NK-92 (cell line): ENCODE results near the gene SLC23A2.
"Not testable (repeated sequence)": the region's sequence is repeated elsewhere in the genome, so short reads cannot be mapped to it uniquely, and the experiment has no call there.

Experiments
- DNase-seq: peaks from one replicate; lab custom pipeline; 2025; ENCODE audit not compliant: unreplicated experiment; lab: John Stamatoyannopoulos, UW

The SLC23A2 gene

DNA sequence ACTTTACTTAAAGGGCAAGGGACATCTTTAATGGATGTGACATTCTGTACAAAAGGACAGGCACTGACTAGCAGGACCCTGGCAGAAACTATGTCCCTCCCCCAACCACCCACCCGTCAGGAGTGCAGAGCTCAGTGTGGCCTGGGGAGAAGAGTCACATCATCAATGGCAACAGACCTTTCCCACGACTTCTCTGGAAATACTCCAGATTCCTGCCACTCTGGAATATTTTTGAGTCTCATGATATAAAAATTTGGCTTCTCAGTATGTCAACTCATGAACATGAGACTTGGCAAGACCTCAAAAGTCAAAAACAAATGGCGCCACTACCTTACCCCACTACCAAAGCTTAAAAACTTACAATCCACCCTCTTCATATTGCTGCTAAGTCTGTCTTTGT, 118.3 kb downstream of the SLC23A2 start:
- no peak for DNase-seq

DNA sequence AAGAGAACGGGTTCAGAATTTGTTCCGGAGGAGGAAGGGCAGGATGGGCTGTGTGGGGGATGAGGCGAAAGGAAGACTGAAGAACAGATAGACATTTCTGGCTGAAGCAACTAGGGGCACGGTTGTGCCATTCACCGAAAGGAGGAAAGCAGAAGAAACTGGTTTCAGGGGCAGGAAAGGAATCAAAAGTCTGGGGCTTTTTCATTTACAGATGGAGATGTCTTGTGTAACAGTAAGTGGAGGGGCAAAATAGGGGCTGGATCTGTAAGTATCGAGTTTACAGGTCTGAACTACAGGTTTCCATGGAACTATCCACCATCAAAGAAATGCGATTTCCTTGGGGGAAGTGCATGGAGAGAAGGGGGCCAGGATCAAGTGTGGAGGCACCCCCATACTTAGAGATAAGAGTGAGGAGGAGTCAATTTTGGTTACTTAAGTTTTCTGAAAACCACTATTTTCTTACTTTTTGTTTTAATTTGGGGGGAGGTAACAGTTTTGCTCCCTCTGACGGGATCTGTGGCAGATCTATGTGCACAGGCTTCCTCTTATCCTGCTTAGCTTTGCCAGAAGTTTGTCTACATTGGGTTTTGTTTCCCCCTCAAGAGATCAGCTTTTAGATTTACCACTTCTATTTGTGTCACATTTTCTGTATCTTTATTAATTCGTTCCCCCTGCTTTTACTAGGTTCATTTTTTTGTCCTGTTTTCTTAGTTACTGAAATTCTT, 120.1 kb downstream of the SLC23A2 start:
- no peak for DNase-seq

DNA sequence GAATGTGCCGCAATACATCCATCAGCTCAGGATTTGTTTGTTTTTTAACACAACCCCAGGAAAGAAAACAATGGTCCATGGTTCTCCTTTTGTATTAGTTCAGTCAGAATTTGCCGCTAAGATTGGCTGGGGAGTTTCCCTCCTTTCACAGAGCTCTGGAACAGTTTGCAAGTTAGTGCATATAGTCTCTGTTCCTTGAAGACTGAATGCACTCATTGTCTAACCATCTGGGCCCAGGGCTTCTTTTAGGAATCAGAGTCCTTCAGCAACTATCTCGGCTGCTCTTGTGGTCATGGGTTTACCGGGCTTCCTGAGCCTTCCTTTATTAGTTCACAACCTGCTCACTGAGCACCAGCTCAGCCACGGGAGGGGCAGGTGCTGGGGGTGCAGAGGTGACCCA, 121.3 kb downstream of the SLC23A2 start:
- DNase-seq = no peak

DNA sequence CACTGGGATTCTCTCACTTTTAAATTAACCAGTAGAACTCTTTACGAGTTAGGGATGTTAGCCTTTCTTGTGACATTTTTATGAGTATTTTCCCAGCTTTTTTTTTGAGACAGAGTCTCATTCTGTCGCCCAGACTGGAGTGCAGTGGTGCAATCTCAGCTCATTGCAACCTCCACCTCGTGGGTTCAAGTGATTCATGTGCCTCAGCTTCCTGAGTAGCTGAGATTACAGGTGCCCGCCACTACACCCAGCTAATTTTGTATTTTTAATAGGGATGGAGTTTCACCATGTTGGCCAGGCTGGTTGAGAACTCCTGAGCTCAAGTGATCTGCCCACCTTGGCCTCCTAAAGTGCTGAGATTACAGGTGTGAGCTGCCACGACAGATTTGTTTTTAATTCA, 123.2 kb downstream of the SLC23A2 start:
- DNase-seq = not testable (repeated sequence)

DNA sequence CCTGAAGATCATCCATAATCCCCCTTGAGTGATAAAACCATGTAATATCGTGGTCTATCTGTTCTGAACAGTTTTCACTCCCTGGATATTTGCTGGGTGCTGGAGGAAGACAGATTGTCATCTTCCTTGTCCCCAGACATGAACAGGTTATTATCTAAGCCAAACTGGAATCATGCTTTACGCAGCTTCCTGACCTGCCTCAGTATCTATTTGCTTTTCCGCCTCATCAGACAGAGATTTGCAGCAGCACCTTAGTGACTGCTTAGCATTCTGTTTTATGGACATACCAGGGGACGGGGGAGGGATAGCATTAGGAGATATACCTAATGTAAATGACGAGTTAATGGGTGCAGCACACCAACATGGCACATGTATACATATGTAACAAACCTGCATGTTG, 124.6 kb downstream of the SLC23A2 start:
- no peak for DNase-seq

DNA sequence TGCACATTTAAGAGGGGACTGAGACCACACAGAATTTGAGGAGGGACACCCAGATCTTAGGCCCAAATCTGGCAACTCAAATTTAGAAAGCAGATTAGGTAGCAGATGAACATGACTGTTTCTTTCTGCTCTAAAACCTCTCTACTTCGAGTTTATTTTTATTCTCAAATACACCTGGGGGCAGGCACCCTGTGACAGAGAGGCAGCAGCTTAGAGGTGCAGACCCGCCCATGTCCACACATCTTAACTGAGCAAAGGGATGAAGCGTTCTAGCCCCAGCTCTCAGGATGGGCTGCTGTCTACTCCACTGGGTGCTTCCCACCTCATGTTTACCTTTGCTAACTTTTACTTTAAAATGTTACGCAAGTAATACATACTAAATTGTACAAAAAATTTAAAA, 125.0 kb downstream of the SLC23A2 start:
- DNase-seq = no peak

DNA sequence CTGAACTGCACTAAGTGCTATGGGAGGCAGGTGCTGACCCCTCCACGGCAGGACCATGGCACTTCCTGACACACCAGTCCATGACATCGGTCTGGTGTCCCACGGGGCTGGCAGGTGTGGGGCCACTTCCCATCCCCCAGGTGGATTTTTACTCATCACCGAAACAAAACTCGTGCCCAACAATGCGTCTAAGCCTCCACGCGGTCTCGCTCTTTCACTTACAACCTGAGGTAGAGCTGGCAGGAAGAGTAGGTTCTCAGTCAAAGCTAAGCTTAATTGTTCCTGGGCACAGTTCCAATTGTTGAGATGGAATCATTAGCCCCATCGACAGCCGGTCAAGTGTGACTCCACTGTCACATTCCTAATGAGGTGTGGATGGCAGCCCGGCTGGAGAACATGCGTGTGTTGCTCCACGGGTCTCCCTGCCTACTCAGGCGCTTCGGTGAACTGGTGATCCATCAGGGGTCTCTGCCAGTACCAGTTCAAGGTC, 125.7 kb downstream of the SLC23A2 start:
- no peak for DNase-seq

DNA sequence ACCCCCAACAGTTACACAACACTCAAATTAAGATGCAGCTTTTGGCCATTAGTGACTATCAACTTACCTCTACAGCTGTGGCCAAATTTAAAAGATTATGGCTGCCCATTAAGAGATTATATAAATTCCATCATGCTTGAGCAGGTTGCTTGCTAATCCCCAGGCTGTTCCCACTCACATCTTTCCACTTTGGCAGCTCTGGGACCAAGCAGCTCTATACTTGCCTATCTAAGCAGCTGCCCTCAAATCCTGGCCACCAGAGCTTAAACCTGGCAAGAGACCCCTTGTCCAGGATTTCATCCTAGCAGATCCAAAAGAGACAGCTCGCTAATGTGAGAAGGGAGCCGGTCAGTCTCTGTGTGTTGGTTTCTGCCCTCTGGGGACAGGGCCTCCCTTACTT, 127.9 kb downstream of the SLC23A2 start:
- no peak for DNase-seq

DNA sequence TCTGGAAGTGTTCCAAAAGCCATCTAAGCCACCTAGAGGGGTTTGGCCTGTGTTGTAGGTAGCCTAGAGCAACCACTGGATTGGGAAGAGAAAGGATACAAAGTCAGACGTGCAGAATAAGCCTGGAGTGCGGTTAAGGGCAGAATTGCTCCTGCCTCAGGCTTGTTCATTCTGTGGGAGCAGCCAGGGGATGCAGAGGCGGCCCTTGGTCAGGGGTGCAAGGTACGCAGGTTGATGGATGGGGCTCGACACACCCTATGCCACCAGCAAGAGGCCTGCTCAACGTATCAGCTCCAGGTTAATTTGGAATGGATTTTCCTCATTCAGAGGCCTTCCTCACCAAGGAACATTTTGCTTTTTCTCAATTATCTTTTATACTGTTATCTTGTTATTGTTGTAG, 129.8 kb downstream of the SLC23A2 start:
- DNase-seq = no peak

DNA sequence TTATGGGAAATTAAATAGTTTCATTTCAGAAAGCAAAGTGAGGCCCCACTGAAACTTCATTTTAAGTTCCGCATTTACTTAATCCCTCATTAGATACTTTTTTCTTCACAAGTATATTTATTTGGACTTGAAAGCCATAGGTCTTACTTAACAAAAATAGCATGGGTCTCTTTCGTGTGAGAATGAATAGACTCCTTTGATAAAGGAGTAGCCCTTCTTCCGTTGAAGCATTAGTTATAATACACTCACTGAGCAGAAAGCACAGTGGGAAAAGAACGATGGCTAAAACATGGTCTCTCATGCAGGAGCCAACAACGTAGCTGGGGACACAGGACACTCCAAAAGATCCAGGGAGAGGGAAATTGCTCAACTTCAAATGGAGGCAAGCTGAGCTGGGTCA, 130.4 kb downstream of the SLC23A2 start:
- DNase-seq = no peak

DNA sequence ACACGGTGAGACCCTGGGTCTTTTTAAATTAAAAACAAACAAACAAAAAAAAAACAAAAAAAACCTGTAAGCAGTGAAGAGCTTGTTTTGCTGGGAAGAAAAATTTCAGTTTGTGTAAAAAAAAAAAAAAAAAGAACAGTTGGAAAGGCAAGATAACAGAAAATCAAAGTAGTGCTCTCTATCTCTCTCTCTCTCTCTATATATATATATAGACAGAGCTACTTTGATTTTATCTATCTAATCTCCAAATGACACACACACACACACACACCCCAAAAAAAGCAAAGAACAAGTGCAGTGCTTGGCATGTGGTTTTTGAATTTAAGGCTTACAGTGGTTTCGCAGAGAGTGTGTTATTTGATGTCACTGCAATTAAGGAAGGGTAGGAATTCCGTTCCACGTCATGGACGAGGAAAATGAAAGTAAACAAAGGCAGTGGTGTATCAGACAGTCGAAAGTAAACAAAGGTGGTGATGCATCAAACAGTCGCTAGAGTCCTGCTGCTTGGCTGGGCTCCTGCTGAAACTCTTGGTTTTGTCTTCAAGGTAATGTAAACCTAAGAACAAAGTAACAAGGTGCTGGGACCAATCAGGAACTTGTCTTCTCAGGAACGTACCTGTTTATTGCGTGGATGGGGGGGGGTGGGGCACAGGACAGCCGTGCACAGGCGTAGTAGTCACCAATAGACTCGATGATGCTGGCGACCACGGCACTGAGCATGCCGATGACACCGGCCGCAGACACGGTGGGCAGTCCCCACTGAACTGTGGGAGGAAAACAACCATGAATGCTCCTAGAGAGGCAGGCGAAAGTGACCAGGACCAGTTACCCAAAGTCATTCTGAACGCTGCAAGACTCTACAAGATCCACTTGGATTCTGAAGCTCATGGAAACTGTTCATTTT, 131.8 kb downstream of the SLC23A2 start:
- DNase-seq = no peak

DNA sequence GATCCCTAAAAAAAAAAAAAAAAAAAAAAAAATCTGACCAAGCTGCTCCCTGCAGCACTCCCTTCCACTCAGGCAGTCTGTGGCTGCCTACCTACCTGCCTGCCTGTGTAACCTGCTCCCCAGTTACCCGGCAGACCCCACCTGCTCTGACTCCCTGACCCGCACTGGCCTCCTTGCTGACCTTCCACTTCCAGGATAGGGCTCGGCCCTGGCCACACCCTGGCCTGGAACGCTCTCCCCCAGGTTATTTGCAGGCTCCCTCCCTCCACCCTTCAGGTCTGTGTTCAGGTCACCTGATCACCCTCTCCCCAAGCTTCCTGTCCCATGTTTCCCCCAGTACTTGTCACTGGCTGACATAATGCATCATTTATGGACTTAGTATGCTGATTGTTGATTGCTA, 134.3 kb downstream of the SLC23A2 start:
- DNase-seq = no peak

DNA sequence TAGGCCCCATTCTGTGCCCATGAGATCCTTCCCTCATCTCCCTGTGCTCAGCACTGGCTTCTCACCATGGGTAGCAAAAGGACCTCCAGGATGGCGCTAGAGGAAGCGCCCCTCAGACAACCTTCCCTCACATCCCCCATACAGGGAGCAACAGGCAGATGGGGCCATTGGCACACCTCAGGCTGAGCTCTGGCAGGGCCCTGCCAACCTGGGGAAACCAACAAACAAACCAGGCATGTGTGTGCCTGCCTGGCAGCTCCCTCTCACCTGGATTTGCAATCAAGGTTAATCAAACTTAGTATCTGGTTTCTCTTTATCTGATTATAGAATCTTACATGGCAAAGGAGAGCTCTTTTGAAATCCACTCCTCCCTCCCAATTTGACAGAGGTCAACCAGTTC, 134.9 kb downstream of the SLC23A2 start:
- DNase-seq = no peak

DNA sequence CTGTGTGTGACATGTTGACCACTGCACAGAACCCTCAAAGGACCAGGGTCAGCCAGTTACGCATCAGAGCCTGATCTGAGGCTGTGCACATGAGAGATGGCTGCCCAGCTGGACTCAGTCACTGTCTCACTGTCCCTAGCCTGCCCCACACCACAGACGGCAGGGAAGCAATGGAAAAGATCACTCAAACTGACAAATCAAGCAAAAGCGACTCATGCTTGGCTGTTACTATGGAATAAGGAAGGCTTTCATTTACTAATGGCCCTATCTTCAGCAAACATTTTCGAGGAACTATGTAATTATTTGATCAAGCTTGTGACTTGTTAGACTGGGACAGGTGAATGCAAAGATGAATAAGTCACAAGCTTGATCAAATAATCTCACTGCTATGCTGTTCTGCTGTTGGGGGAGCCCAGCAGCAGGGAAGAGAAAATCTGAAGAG, 137.0 kb downstream of the SLC23A2 start:
- no peak for DNase-seq

DNA sequence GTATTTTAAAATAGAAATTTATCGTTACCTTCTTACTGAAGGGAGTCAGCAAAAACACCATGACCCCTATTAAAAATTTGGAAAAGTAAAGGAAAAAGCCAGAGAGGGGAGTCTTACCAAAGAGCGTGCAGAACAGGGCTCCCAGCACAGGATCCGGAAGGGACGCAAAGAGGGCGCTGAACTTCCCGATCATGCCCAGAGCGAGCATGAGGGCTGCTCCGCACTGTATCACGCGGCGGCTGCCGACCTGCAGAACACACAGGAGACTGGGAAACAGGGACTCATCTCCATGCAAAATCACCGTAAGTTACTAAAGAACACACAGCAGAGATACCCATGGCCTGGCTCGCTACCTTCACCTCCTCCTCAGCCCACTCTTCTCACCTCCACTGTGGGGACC, 138.6 kb downstream of the SLC23A2 start:
- DNase-seq = no peak

DNA sequence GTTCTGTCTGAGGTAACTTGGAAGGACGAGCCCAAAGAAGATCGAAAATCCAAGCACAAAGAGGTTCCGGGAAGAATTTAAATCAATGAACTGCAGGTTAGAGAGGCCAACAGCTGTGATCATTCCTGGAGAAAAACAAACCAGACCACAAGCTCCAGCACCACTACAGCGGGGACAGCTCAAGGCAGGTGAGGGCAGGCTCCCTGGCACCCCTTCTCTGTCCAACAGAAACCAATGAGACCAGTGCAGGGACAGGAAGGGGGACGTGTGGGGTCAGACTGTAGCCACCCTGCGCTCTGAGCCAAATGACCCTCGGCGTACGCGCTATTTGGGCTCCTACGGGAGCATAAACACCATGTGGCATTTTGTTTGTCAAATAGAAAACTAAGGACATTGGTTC, 139.3 kb downstream of the SLC23A2 start:
- DNase-seq = no peak

DNA sequence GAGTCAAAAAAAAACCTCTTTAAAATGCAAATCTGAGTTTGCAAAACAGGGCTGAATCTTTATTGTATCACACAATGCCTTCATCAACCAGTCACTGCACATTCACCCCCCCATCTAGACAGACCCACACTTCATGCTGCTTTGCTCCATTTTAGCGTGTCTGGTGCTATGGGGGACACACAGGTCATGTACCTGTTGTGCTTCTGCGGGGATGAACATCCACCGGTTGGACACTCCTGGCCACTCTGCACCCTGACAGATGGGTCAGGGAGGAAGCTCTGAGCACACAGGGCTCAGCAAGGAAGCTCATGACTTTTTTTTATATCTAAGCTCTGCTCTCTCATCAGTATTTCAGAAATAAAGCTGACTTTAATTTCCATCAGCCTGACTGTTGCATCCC, 143.3 kb downstream of the SLC23A2 start:
- no peak for DNase-seq

DNA sequence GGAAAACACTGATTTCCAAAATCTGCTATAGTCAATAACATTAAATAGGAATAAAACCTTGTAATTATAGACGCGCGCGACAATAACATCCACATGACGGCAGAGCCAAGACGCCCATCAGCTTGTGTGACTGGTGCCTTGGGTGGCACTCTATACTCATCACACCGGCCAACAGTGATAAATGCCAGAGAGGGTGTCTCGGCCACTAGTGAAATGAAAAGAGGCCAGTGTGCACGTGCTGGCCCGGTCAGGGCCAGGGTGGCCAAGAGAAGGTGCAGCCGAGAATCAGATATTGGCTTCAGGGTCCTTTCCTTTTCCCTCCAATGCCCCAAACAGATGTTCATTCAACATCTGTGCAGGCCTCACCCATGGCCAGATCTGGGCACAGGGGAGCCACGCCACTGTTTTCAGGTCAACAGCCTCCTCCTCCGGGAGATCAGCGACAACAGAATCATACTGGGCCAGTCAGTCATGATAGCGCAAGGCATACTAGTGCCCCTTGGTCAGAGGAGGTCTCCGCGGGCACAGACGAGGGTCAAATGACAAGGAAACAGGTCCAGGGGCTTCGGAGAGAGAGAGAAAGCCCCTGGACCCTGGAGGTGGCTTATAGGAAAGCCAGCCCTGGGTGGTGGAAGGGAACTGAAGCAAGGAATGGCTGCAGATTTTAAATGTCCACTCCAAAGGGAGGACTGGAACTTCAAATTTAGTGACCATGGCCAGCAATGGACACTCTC, 145.1 kb downstream of the SLC23A2 start:
- no peak for DNase-seq

DNA sequence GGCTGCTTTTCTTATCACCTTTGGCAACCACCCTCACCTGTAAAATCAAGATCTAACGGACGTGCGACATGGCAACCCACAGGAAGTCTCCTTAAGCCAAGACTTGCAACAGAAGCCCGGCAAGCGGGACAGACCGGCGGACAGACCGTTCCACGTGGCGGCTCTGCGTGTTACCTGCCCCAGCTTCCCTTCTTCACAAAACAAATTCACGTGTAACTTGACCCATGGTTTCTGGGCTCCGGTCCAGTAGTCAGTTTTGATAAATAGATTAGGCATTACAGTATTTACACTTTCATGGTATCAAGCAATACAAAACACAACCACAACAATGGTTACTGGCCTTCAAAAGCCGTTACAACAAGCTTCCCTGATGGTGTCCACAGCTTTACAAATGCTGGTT, 145.8 kb downstream of the SLC23A2 start:
- DNase-seq = no peak

DNA sequence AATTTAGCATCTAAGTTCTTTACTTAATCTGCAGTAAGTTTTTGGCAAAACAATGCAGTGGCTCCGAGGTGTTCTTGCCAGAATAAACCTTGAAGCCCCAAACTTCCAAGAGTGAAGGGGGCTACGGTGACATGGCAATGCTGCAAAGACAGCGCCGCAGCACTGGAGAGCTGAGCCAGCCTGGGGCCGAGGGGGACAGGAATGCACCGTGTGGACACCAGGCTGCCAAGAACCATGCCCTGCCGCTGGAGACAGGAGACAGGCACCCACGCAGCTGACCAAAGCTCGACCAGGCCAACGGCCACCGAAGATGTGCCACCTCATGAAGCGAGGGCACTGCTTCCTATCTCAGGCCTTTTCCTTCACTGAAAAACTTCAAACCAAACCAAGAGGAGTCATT, 146.2 kb downstream of the SLC23A2 start:
- no peak for DNase-seq

DNA sequence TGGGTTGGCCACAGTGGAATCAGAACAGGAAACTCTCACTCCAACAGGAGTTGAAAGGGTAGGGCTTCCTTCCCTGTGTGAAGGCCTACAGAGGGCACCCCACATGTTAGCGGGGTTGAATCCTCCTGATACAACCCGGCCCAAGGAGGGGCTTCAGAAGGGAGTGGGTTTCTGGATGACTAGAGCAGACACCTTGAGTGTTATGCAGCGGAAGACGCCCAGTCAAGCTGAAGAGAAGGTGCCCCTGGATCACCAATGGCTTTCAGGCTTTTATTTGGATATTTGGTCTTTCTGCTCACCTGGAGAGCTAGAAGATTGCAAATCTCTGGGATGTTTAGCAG, 146.8 kb downstream of the SLC23A2 start:
- no peak for DNase-seq
